ACC112 (cell line): ENCODE measurements around the gene NEU4.
"Not testable (repeated sequence)": the region's sequence is repeated elsewhere in the genome, so short reads cannot be mapped to it uniquely, and the experiment has no call there.

ENCODE experiments used
- H2AFZ ChIP-seq: fragments of 200-600 bp; sonication (generic); one replicate; pipeline ENCODE4 v1.6.0; 2017; ENCODE audit warnings: antibody characterized with exemption, low read length; ENCODE audit not compliant: unreplicated experiment
- H3K27ac ChIP-seq: fragments of 200-600 bp; sonication (generic); 2 replicates; pipeline ENCODE4 v1.5.1; 2014; ENCODE audit warnings: low read depth, mild to moderate bottlenecking, antibody characterized with exemption, low read length, moderate library complexity
- H3K27me3 ChIP-seq: fragments of 200-600 bp; sonication (generic); 2 replicates; pipeline ENCODE4 v1.6.1; 2014; ENCODE audit warnings: mild to moderate bottlenecking, antibody characterized with exemption, low read length, moderate library complexity, mixed read lengths; ENCODE audit not compliant: insufficient read depth
- H3K36me3 ChIP-seq: fragments of 200-600 bp; sonication (generic); 2 replicates; pipeline ENCODE4 v1.6.1; 2016; ENCODE audit warnings: mild to moderate bottlenecking, antibody characterized with exemption, low read length, moderate library complexity, mixed read lengths; ENCODE audit not compliant: insufficient read depth
- H3K4me1 ChIP-seq: fragments of 200-600 bp; sonication (generic); one replicate; pipeline ENCODE4 v1.6.1; 2016; ENCODE audit warnings: low read length, mixed read lengths; ENCODE audit not compliant: insufficient read depth, unreplicated experiment, control insufficient read depth
- H3K4me3 ChIP-seq: fragments of 200-600 bp; sonication (generic); 2 replicates; pipeline ENCODE4 v1.5.1; 2014; ENCODE audit warnings: mild to moderate bottlenecking, low read depth, low read length
- H3K79me2 ChIP-seq: fragments of 200-600 bp; sonication (generic); one replicate; pipeline ENCODE4 v1.6.0; 2016; ENCODE audit warnings: low read length; ENCODE audit not compliant: control insufficient read depth, unreplicated experiment, insufficient read depth

NEU4 gene

GRCh38 chr2:241795021-241795999 is 13.7 kb upstream of the NEU4 start:
- Histone ChIP-seq H3K79me2 (no peaks in the 10 kb centered on the region), H2AFZ (no peak overlapping the region), H3K27ac (no peak overlapping the region), H3K4me1 (no peaks in the 10 kb centered on the region), H3K36me3 (no peaks in the 10 kb centered on the region), H3K27me3 (no peaks in the 10 kb centered on the region), H3K4me3 (no peak overlapping the region)

GRCh38 chr2:241796209-241796608 is 12.8 kb upstream of the NEU4 start:
- no peak overlapping the region for H3K4me3 ChIP-seq
- no peaks in the 10 kb centered on the region for H3K4me1 ChIP-seq
- no peaks in the 10 kb centered on the region for H3K79me2 ChIP-seq
- H3K36me3 ChIP-seq, result no peaks in the 10 kb centered on the region
- no peaks in the 10 kb centered on the region for H3K27me3 ChIP-seq
- no peak overlapping the region for H2AFZ ChIP-seq
- no peak overlapping the region for H3K27ac ChIP-seq

GRCh38 chr2:241796610-241797138 is 12.3 kb upstream of the NEU4 start:
- no peaks in the 10 kb centered on the region for H3K4me1 ChIP-seq
- no peak overlapping the region for H3K4me3 ChIP-seq
- H3K27me3 ChIP-seq, result no peaks in the 10 kb centered on the region
- no peak overlapping the region for H3K27ac ChIP-seq
- H3K79me2 ChIP-seq, result no peaks in the 10 kb centered on the region
- H2AFZ ChIP-seq, result no peak overlapping the region
- no peaks in the 10 kb centered on the region for H3K36me3 ChIP-seq

- Histone ChIP-seq H3K79me2 (no peaks in the 10 kb centered on the region), H3K27me3 (no peaks in the 10 kb centered on the region), H3K4me3 (no peak overlapping the region), H3K36me3 (no peaks in the 10 kb centered on the region), H2AFZ (no peak overlapping the region), H3K27ac (no peak overlapping the region), H3K4me1 (no peaks in the 10 kb centered on the region)
Measured at GRCh38 chr2:241797441-241798080, 11.4 kb upstream of the NEU4 start.

GRCh38 chr2:241798081-241798630 is 10.8 kb upstream of the NEU4 start:
- Histone ChIP-seq H3K27ac (no peak overlapping the region), H3K27me3 (no peaks in the 10 kb centered on the region), H2AFZ (no peak overlapping the region), H3K4me3 (no peak overlapping the region), H3K79me2 (no peaks in the 10 kb centered on the region), H3K4me1 (peaks cover 3% of the 10 kb centered on the region), H3K36me3 (no peaks in the 10 kb centered on the region)

- H3K4me1 ChIP-seq, result peaks cover 4% of the 10 kb centered on the region
- no peak overlapping the region for H3K27ac ChIP-seq
- no peak overlapping the region for H2AFZ ChIP-seq
Measured at GRCh38 chr2:241798631-241799521, 10.1 kb upstream of the NEU4 start.

GRCh38 chr2:241799522-241800197 is 9.3 kb upstream of the NEU4 start:
- no peaks in the 10 kb centered on the region for H3K27me3 ChIP-seq
- no peak overlapping the region for H3K27ac ChIP-seq
- no peak overlapping the region for H2AFZ ChIP-seq
- H3K4me1 ChIP-seq, result peaks cover 9% of the 10 kb centered on the region
- H3K36me3 ChIP-seq, result no peaks in the 10 kb centered on the region
- H3K4me3 ChIP-seq, result no peak overlapping the region
- no peaks in the 10 kb centered on the region for H3K79me2 ChIP-seq

More at GRCh38 chr2:241798631-241799521, 10.1 kb upstream of the NEU4 start:
- Histone ChIP-seq H3K36me3 (no peaks in the 10 kb centered on the region), H3K27me3 (no peaks in the 10 kb centered on the region), H3K4me3 (no peak overlapping the region), H3K79me2 (no peaks in the 10 kb centered on the region)

GRCh38 chr2:241800198-241800903 is 8.6 kb upstream of the NEU4 start:
- not testable (repeated sequence) for H3K4me3 ChIP-seq, H3K36me3 ChIP-seq, H3K27me3 ChIP-seq, H3K27ac ChIP-seq, H2AFZ ChIP-seq, H3K79me2 ChIP-seq
- H3K4me1 ChIP-seq, result peaks cover 13% of the 10 kb centered on the region

- Histone ChIP-seq H3K4me3 (no peak overlapping the region), H3K36me3 (no peaks in the 10 kb centered on the region), H3K27ac (no peak overlapping the region), H3K79me2 (no peaks in the 10 kb centered on the region), H3K27me3 (no peaks in the 10 kb centered on the region), H2AFZ (no peak overlapping the region), H3K4me1 (peaks cover 13% of the 10 kb centered on the region)
Measured at GRCh38 chr2:241801611-241802420, 7.2 kb upstream of the NEU4 start.
